Cardiac septum (tissue), 1 donor: ENCODE data around the gene FITM2. TPM values are rescaled to one million over a fixed set of nuclear protein-coding genes. Genes with fewer than 3 reads are reported as not detected.

Experiments used
- total RNA-seq: library from RNA; stranded (reverse); fragmentation: NEBNext Ultra II Directional; extraction: Animal tissue kit (Norgen Biotek cat#: 25700); gene quantifications from one replicate; pipeline ENCODE4 v1.2.1, GENCODE V29; 2021
- donor health status: DM: no; HTN: no; CAD: no.

Gene FITM2
- total RNA-seq, 1 donor from 2014 or later = 94.0 TPM

Other genes starting within 250 kb of the FITM2 start
- gene JPH2, start 124.0 kb downstream of the FITM2 start, total RNA-seq = 182 TPM
- 28.4 TPM for gene OSER1, start 100.4 kb downstream of the FITM2 start, total RNA-seq
- 0.67 TPM for gene GDAP1L1, start 63.9 kb downstream of the FITM2 start, total RNA-seq
- gene R3HDML, start 25.8 kb upstream of the FITM2 start, total RNA-seq = not detected
- gene HNF4A, start 44.5 kb upstream of the FITM2 start, total RNA-seq = not detected
- gene TTPAL, start 164.7 kb upstream of the FITM2 start, total RNA-seq = 5.3 TPM
- 94.3 TPM for gene SERINC3, start 210.9 kb upstream of the FITM2 start, total RNA-seq